Liver (tissue), 9 donors: ENCODE measurements around the gene USP46. TPM values are rescaled to one million over a fixed set of nuclear protein-coding genes. Genes with fewer than 3 reads are reported as not detected.

ENCODE experiments used
- DNase-seq: peaks from one replicate; pipeline ENCODE4 v3.0.0-alpha.2; 2017; ENCODE audit warnings: low spot score
- H3K27ac ChIP-seq, 2 donors: one replicate each; pipeline ENCODE4 v1.7.0; 2013; ENCODE audit warnings: inconsistent platforms in 2 of 2, low read length in 2 of 2, control low read depth in 1 of 2, low read depth in 1 of 2, mild to moderate bottlenecking in 1 of 2
- H3K27me3 ChIP-seq, 4 donors: one replicate each; pipeline versions ENCODE4 v1.6.1 to v1.7.0; 2013; ENCODE audit warnings: low read length in 3 of 4, inconsistent platforms in 1 of 4, mild to moderate bottlenecking in 1 of 4, moderate library complexity in 1 of 4; ENCODE audit not compliant: control insufficient read depth in 4 of 4, insufficient read depth in 4 of 4
- H3K36me3 ChIP-seq, 4 donors: one replicate each; pipeline versions ENCODE4 v1.6.1 to v1.7.0; 2013; ENCODE audit warnings: low read length in 3 of 4, mild to moderate bottlenecking in 3 of 4, low read depth in 1 of 4, moderate library complexity in 1 of 4; ENCODE audit not compliant: control insufficient read depth in 4 of 4, insufficient read depth in 3 of 4
- H3K4me1 ChIP-seq, 4 donors: one replicate each; pipeline versions ENCODE4 v1.6.1 to v1.7.0; 2013; ENCODE audit warnings: low read length in 3 of 4, mild to moderate bottlenecking in 3 of 4, moderate library complexity in 1 of 4; ENCODE audit not compliant: control insufficient read depth in 4 of 4, insufficient read depth in 4 of 4
- H3K4me3 ChIP-seq, 3 donors: one replicate each; pipeline versions ENCODE4 v1.6.1 to v1.7.0; 2013; ENCODE audit warnings: low read length in 3 of 3, control low read depth in 1 of 3, low read depth in 1 of 3, mild to moderate bottlenecking in 1 of 3
- H3K9ac ChIP-seq, 2 donors: one replicate each; pipeline ENCODE4 v1.7.0; 2013; ENCODE audit warnings: low read length in 2 of 2, mild to moderate bottlenecking in 2 of 2, moderate library complexity in 2 of 2, control low read depth in 1 of 2, low read depth in 1 of 2
- H3K9me3 ChIP-seq, 4 donors: one replicate each; pipeline versions ENCODE4 v1.6.1 to v1.7.0; 2013; ENCODE audit warnings: low read length in 3 of 4; ENCODE audit not compliant: control insufficient read depth in 4 of 4
- CTCF ChIP-seq: fragments of 150-350 bp; IDR thresholded peaks from 2 replicates; pipeline ENCODE4 v1.5.1; 2017; ENCODE audit warnings: improper control_type of control experiment, low read depth, low read length; ENCODE audit not compliant: missing input control
- FOXA1 ChIP-seq: IDR thresholded peaks from 2 replicates; pipeline ENCODE4 v1.6.1; 2016; ENCODE audit warnings: antibody characterized with exemption
- FOXA2 ChIP-seq: IDR thresholded peaks from 2 replicates; pipeline ENCODE4 v1.6.1; 2016; ENCODE audit warnings: antibody characterized with exemption
- HNF4G ChIP-seq: IDR thresholded peaks from 2 replicates; pipeline ENCODE4 v1.6.1; 2016; ENCODE audit warnings: antibody characterized with exemption
- JUND ChIP-seq, 2 donors: IDR thresholded peaks; 2 replicates each; pipeline ENCODE4 v1.6.1; 2016; ENCODE audit warnings: antibody characterized with exemption in 2 of 2
- REST ChIP-seq: IDR thresholded peaks from 2 replicates; pipeline ENCODE4 v1.6.1; 2016; ENCODE audit warnings: antibody characterized with exemption, mild to moderate bottlenecking
- RXRA ChIP-seq, 2 donors: IDR thresholded peaks; 2 replicates each; pipeline ENCODE4 v1.6.1; 2017 to 2018; ENCODE audit warnings: antibody characterized with exemption in 2 of 2, mild to moderate bottlenecking in 1 of 2
- SP1 ChIP-seq: IDR thresholded peaks from 2 replicates; pipeline ENCODE4 v1.6.1; 2018; ENCODE audit warnings: antibody characterized with exemption, mild to moderate bottlenecking
- TAF1 ChIP-seq: conservative IDR thresholded peaks from 2 replicates; pipeline ENCODE4 v1.6.1; 2016; ENCODE audit warnings: antibody characterized with exemption, mild to moderate bottlenecking
- ZBTB33 ChIP-seq: IDR thresholded peaks from 2 replicates; pipeline ENCODE4 v1.6.1; 2016; ENCODE audit warnings: antibody characterized with exemption
- WGBS: extraction: QIAGEN DNeasy Blood & Tissue Kit; methylation state at CpG from one replicate; pipeline ENCODE4 v1.1.7; 2013; 5-methylcytosine and 5-hydroxymethylcytosine counted together
- polyA plus RNA-seq, 2 donors: library from polyadenylated mRNA; stranded (reverse) in 1 of 2; unstranded in 1 of 2; fragments of 200-250 nt in 1 of 2; fragments of >200 nt in 1 of 2; fragmentation: Nextera tagmentation in 1 of 2; extraction: Ambion mirVana in 1 of 2; gene quantifications; one replicate each; pipeline versions ENCODE4 v1.2.1 to v1.2.3, GENCODE V29; 2013 to 2015
- total RNA-seq, 2 donors: library from RNA; depleted of rRNA; stranded (reverse); fragments of >200 nt; gene quantifications; one replicate each; pipeline ENCODE4 v1.2.3, GENCODE V29; 2014
- TF ChIP-seq, protein P1 (sequence below): IDR thresholded peaks from 2 replicates; pipeline ENCODE4 v1.6.1; 2016; ENCODE audit warnings: antibody characterized with exemption
- donor health status: healthy.
- donor health status: healthy.
- donor health status: healthy.
- donor health status: healthy.
- donor health status: healthy.

The USP46 gene
- total and polyA plus RNA-seq, 4 donors, result 2.3 to 5.5 (median 3.9) TPM

- TF ChIP-seq CTCF (no peak), FOXA2 (no peak)
Observed at GRCh38 chr4:52627876-52628275, 31.2 kb downstream of the USP46 start (continued).

- Histone ChIP-seq H3K9ac (no peak overlapping the region), H3K4me3 (no peak overlapping the region), H3K9me3 (no peaks in the 10 kb centered on the region), H3K27ac (no peak overlapping the region), H3K27me3 (no peaks in the 10 kb centered on the region), H3K36me3 (peaks cover 0 to 6% (median 1%) of the 10 kb centered on the region in 4 donors), H3K4me1 (no peaks in the 10 kb centered on the region)
- 95% methylated on average over 1 of the region's 1 CpG for WGBS
- DNase-seq, result no peak
- TF ChIP-seq TAF1 (no peak), FOXA2 (no peak), FOXA1 (no peak), SP1 (no peak), CTCF (no peak)
- TF ChIP-seq, protein P1, sequence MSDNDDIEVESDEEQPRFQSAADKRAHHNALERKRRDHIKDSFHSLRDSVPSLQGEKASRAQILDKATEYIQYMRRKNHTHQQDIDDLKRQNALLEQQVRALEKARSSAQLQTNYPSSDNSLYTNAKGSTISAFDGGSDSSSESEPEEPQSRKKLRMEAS, result no peak
Observed at GRCh38 chr4:52625216-52625615, 33.9 kb downstream of the USP46 start.

GRCh38 chr4:52622564-52622963, 36.5 kb downstream of the USP46 start:
- Histone ChIP-seq H3K4me3 (no peak overlapping the region), H3K9me3 (no peaks in the 10 kb centered on the region), H3K27ac (no peak overlapping the region), H3K4me1 (no peaks in the 10 kb centered on the region), H3K27me3 (no peaks in the 10 kb centered on the region), H3K36me3 (peaks cover 0 to 4% (median 1%) of the 10 kb centered on the region in 4 donors), H3K9ac (no peak overlapping the region)
- TF ChIP-seq ZBTB33, result no peak
- no peak for TF ChIP-seq FOXA1
- TF ChIP-seq JUND (IDR thresholded peaks at IDR 0.05), result no peak
- no peak for TF ChIP-seq HNF4G
- TF ChIP-seq REST, result no peak
- TF ChIP-seq RXRA (IDR thresholded peaks at IDR 0.05), result no peak
- 96% methylated on average over 3 of the region's 3 CpGs for WGBS
- no peak for DNase-seq
